ENCODE results near the gene TEN1.

GRCh38 chr17:76007131-76007849 is 28.2 kb downstream of the TEN1 start:
- TF ChIP-seq POLR2A (IDR thresholded peaks at IDR 0.05; ENCODE audit: low read depth, low read length) (no peak), POLR2AphosphoS5 (IDR thresholded peaks at IDR 0.05; ENCODE audit: low read depth, low read length) (no peak)
